A673 (cell line): ENCODE measurements around the gene LRP1B. TPM values are rescaled to one million over a fixed set of nuclear protein-coding genes. Genes with fewer than 3 reads are reported as not detected.

ENCODE experiments used
- BruUV-seq: library from RNA; stranded (reverse); fragments of 400-500 nt; replicated peaks from 2 replicates; lab custom pipeline; 2021; lab: Mats Ljungman, UMichigan
- CTCF ChIA-PET: fragments of 300-600 bp; sonication (Branson Sonifier 250); formaldehyde crosslinking; loops from one replicate; lab custom pipeline; 2022; ENCODE audit warnings: antibody characterized with exemption; lab: Charles Lee
- POLR2A ChIA-PET: fragments of 300-600 bp; sonication (Branson Sonifier 250); formaldehyde crosslinking; loops from one replicate; lab custom pipeline; 2022; ENCODE audit warnings: antibody characterized with exemption; ENCODE audit not compliant: low non-redundant PET; lab: Charles Lee
- DNase-seq: peaks from one replicate; pipeline ENCODE4 v3.0.0-alpha.2; 2015; ENCODE audit warnings: low spot score
- H3K27ac ChIP-seq: fragments of 200-600 bp; sonication (generic); 2 replicates; pipeline ENCODE4 v1.5.1; 2016; ENCODE audit warnings: mixed run types, low read depth, mild to moderate bottlenecking, mixed read lengths, antibody characterized with exemption, low read length; ENCODE audit not compliant: poor library complexity, severe bottlenecking
- H3K27me3 ChIP-seq: fragments of 200-600 bp; sonication (generic); replicated peaks from 2 replicates; pipeline ENCODE4 v1.6.1; 2017; ENCODE audit warnings: mixed run types, low read depth, mild to moderate bottlenecking, mixed read lengths, antibody characterized with exemption, low read length; ENCODE audit not compliant: insufficient read depth, poor library complexity
- H3K36me3 ChIP-seq: fragments of 200-600 bp; sonication (generic); 2 replicates; pipeline ENCODE4 v1.6.1; 2016; ENCODE audit warnings: mixed run types, mild to moderate bottlenecking, mixed read lengths, antibody characterized with exemption, low read length; ENCODE audit not compliant: insufficient read depth, poor library complexity, severe bottlenecking
- H3K4me1 ChIP-seq: fragments of 200-600 bp; sonication (generic); 2 replicates; pipeline ENCODE4 v1.6.1; 2017; ENCODE audit warnings: mixed run types, mild to moderate bottlenecking, mixed read lengths, antibody characterized with exemption, low read length; ENCODE audit not compliant: insufficient read depth, poor library complexity, severe bottlenecking
- H3K4me3 ChIP-seq: fragments of 200-600 bp; sonication (generic); 2 replicates; pipeline ENCODE4 v1.5.1; 2016; ENCODE audit warnings: low read depth, mixed run types, mild to moderate bottlenecking, mixed read lengths, low read length; ENCODE audit not compliant: poor library complexity, severe bottlenecking
- H3K9me3 ChIP-seq: fragments of 200-600 bp; sonication (generic); 2 replicates; pipeline ENCODE4 v1.6.1; 2016; ENCODE audit warnings: mixed run types, low read depth, mild to moderate bottlenecking, mixed read lengths, antibody characterized with exemption, low read length; ENCODE audit not compliant: poor library complexity, severe bottlenecking
- CTCF ChIP-seq: fragments of 300-800, 200-600 bp; sonication (generic); conservative IDR thresholded peaks from 2 replicates; pipeline ENCODE4 v1.5.1; 2017; ENCODE audit warnings: low read depth, mild to moderate bottlenecking, antibody characterized with exemption, low read length, moderate library complexity, mixed read lengths
- EZH2 ChIP-seq: fragments of 200-600 bp; sonication (generic); IDR thresholded peaks from 2 replicates; pipeline ENCODE4 v1.6.1; 2017; ENCODE audit warnings: borderline replicate concordance, low read depth, mild to moderate bottlenecking, mixed read lengths, antibody characterized with exemption, low read length; ENCODE audit not compliant: poor library complexity, severe bottlenecking
- intact Hi-C: fragments of 100-400 bp; cut with micrococcal nuclease; formaldehyde crosslinking; loops from one replicate; pipeline ENCODE4 v1.10.0; 2022; ENCODE audit not compliant: unreplicated experiment
- total RNA-seq: library from RNA; stranded (reverse); gene quantifications from 2 replicates; pipeline ENCODE4 v1.2.3, GENCODE V29; 2021

Gene LRP1B
- total RNA-seq, 1 experiment from 2014 or later: 9.9 TPM

GRCh38 chr2:140451324-140451723 is 1679.5 kb downstream of the LRP1B start:
- Histone ChIP-seq H3K27ac (no peak overlapping the region), H3K9me3 (no peaks in the 10 kb centered on the region), H3K4me1 (no peaks in the 10 kb centered on the region), H3K4me3 (no peak overlapping the region), H3K27me3 (no peaks in the 10 kb centered on the region), H3K36me3 (no peaks in the 10 kb centered on the region)
- POLR2A ChIA-PET: interaction anchor here (0.7 kb wide), 1 partner anchor 606 kb away, joined by 4 read pairs; no protein-coding TSS in a partner anchor
- no peak for DNase-seq
- intact Hi-C loops: no loop called here
- CTCF ChIA-PET: no interaction called here
- TF ChIP-seq EZH2 (no peak), CTCF (no peak)
- no TSS peak for BruUV-seq

- H3K4me3 ChIP-seq: no peak overlapping the region
- no peaks in the 10 kb centered on the region for H3K27me3 ChIP-seq
- CTCF ChIA-PET: no interaction called here
- no peaks in the 10 kb centered on the region for H3K36me3 ChIP-seq
- H3K27ac ChIP-seq: no peak overlapping the region
- BruUV-seq: no TSS peak
- no peak for DNase-seq
- POLR2A ChIA-PET: interaction anchor here (0.6 kb wide), 1 partner anchor 215 kb away, joined by 4 read pairs; no protein-coding TSS in a partner anchor
- intact Hi-C loops: no loop called here
- peaks cover 12% of the 10 kb centered on the region for H3K4me1 ChIP-seq
- TF ChIP-seq CTCF (no peak), EZH2 (no peak)
- no peaks in the 10 kb centered on the region for H3K9me3 ChIP-seq
These were observed 1688.5 kb downstream of the LRP1B start for GRCh38 chr2:140442319-140442718.

GRCh38 chr2:140440815-140441214 is 1690.0 kb downstream of the LRP1B start:
- H3K36me3 ChIP-seq: no peaks in the 10 kb centered on the region
- peak; percentile 48 for DNase-seq
- intact Hi-C loops: no loop called here
- BruUV-seq: no TSS peak
- H3K27ac ChIP-seq: no peak overlapping the region
- no peaks in the 10 kb centered on the region for H3K27me3 ChIP-seq
- H3K9me3 ChIP-seq: no peaks in the 10 kb centered on the region
- peaks cover 16% of the 10 kb centered on the region for H3K4me1 ChIP-seq
- TF ChIP-seq CTCF: no peak
- TF ChIP-seq EZH2: no peak
- H3K4me3 ChIP-seq: no peak overlapping the region
- ChIA-PET POLR2A (no interaction called here), CTCF (no interaction called here)
